GM21381 (cell line): ENCODE results near the gene MRPL40.

Experiments
- ATAC-seq: cut with Tn5 transposase; IDR thresholded peaks from one replicate; pipeline ENCODE4 v1.9.1; 2021; ENCODE audit warnings: mild to moderate bottlenecking, moderate library complexity; ENCODE audit not compliant: unreplicated experiment

MRPL40 gene

GRCh38 chr22:19432133-19432851, at the start of gene MRPL40:
TSS of gene MRPL40 (plus strand) at chr22:19432545. CDS start at chr22:19432555, 10 bp downstream.
- ATAC-seq = peak; percentile 75

DNA sequence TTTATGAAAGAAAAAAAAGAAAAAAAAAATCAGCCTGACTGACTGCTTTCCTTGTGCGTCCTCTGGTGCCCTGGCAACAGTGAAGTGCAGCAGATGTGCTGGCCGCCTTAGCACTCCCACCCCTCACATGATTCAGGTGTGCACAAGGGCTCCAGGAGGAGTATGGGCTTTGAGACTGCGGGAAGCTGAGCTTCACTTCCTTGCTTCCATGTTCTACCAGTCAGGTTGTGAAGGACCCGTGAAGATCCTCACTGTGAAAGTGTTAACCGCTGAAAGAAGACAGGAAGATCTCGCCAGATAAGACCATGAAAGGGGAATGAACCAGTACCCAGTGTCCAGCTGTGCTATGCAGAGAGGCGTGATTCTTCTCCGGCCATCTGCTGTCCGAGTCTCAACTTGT, 49.1 kb upstream of the MRPL40 start:
- ATAC-seq = no peak

- ATAC-seq = no peak
These were observed 47.0 kb upstream of the MRPL40 start for GRCh38 chr22:19385221-19385906.

DNA sequence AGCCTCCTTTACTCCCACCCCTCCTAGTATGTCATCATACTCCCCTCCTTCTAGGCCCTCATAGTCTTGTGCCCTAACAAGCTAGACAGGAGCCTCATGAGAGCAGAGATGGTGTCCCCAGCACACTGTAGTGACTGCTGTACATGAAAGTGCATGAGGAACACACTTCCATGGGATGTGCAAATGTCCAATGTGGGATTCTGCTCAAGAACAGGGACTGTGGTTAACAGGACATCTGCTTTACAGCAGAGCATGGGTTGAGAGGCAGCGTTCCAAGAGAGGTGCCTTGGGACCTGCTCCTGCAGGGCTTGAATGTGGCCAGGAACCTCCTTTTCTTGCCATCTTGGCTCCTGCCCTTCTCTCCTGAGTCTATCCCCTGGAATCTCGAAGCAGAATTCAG, 46.1 kb upstream of the MRPL40 start:
- no peak for ATAC-seq

DNA sequence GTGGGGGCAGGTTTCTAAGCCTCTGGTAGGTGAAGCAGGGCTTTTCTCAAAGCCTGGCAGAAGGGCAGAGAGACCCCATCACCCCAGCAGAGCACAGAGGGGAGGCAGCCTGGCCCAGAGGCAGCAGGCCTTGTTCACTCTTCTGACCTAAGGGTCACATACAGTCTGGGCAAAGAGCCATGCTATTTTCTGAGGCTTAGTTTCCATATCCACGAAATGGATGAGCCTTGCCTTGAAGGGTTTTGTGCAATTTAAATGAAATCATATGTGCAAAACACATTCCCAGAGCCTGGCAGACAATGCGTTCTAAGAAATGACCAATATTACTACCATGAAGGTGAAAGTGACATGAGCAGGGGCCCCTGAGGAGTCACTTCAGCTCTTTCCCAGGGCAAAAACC, 45.3 kb upstream of the MRPL40 start:
- no peak for ATAC-seq

GRCh38 chr22:19387575-19387974, 44.8 kb upstream of the MRPL40 start:
- ATAC-seq = no peak

- no peak for ATAC-seq
These were observed 38.6 kb upstream of the MRPL40 start for GRCh38 chr22:19393704-19394103.

- ATAC-seq = no peak
These were observed 37.9 kb upstream of the MRPL40 start for GRCh38 chr22:19394274-19395050.

- no peak for ATAC-seq
These were observed 37.1 kb upstream of the MRPL40 start for GRCh38 chr22:19395276-19395675.

GRCh38 chr22:19396561-19396933, 35.8 kb upstream of the MRPL40 start:
- no peak for ATAC-seq

DNA sequence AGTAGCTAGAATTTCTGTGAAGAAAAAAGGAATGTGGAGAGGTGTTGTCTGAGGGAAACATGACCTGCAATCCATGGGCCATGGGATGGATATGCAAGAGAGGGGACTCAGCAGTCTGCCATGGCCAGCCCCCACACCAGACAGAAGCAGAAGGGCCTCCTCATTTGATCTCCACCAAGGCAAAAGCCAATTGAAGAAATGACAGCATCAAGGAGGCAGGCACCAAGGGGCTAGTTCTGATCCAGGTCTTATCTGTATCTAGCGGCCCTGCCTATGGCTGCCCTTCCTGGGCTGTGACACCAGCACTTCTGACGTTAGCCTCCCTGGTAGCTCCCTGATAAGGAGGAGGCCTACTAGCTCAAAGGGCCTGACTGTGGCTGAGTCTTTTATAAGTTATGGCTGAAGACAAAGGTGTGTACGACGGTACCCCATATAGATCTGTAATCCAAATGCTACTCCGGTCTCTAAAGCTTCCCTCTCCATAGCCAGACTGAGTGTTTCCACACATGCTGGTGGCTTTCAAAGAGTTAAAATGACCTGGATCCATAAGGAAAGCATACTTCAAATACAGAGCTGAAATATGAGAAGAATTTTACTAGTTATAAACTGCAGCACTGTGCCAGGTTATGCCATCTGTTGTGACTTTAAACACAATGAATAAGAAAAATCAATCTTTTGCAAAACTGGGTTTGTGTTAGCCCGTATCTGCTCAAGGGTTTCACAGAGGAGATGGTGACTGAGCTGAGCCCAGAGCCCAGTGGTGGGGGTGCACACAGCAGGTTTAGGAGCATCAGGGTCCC, 35.2 kb upstream of the MRPL40 start:
- no peak for ATAC-seq

DNA sequence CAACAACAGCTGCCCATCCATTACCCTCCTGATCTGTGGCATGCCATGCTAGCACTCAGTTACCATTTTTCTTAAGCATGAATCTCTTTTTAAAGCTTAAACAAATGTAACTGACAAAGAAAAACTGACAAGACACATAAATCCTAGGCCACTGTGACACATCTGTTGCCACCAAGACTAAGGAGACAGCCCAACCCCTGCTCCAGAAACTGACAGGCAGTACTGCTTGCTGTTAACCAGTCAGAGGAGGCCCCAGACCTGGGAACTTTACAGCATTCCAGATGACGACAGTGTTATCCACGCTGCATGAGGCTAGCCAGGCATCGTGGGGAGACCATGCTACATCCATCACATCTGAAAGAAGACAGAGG, 34.6 kb upstream of the MRPL40 start:
- no peak for ATAC-seq

DNA sequence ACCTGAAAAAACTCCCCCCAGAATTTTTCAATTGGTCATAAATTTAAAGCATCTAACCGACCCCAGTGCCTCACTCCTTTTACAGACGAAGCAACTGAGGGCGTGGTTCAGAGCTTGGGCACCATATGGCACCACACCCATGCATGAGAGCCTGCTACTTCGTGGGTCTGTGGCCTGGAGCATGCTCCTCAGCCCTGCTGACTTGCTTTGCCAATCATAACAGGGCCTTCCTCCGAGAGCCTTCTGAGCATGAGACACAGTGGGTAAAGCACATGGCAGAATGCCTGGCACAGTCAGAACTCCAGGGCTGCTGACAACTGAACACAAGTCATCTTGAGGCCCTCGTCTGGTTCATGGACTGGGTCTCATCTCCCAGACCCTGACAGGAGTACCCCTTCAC, 34.1 kb upstream of the MRPL40 start:
- ATAC-seq = no peak

- no peak for ATAC-seq
These were observed 33.7 kb upstream of the MRPL40 start for GRCh38 chr22:19398652-19399051.

DNA sequence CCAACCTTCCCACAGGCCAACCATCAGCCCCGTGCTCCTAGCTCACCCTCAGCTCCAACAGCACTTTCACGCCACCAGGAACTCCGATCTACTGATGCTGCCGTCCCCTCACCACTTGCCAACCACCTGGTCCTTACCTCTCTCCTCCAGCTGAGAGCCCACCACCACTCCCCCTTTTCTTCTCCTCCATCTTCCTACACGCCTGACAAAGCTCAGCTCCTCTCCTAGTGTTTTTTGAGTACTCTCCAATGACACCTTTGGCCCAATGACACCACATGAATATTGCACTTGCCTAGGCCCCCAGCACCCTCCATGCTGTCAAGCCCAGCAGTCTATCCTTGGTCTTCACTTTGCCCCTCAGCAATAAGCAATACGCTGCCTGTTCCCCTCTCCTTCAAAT, 31.5 kb upstream of the MRPL40 start:
- no peak for ATAC-seq

- ATAC-seq = no peak
These were observed 30.9 kb upstream of the MRPL40 start for GRCh38 chr22:19401483-19401882.

DNA sequence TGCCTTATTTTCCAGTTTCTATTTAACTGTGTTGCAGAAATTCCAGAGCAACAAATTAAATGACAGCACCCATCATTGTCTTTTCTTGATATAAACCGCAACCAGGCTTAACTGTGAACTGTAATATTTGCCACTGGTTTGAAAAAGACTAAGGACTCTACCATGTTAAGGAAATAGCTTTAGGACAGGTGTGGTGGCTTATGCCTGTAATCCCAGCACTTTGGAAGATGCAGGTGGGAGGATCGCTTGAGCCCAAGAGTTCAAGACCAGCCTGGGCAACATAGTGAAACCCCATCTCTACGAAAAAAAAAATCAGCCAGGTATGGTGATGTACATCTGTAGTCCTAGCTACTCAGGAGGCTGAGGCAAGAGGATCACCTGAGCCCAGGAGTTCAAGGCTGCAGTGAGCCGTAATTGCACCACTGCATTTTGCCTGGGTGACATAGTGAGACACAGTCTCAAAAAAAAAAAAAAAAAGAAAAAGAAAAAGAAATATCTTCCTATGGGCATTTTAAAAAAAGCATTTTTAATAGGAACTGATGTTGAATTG, 29.6 kb upstream of the MRPL40 start:
- no peak for ATAC-seq

GRCh38 chr22:19404676-19405075, 27.7 kb upstream of the MRPL40 start:
- ATAC-seq = no peak

- no peak for ATAC-seq
These were observed 27.2 kb upstream of the MRPL40 start for GRCh38 chr22:19405133-19405532.

GRCh38 chr22:19405652-19406051, 26.7 kb upstream of the MRPL40 start:
- ATAC-seq = no peak

DNA sequence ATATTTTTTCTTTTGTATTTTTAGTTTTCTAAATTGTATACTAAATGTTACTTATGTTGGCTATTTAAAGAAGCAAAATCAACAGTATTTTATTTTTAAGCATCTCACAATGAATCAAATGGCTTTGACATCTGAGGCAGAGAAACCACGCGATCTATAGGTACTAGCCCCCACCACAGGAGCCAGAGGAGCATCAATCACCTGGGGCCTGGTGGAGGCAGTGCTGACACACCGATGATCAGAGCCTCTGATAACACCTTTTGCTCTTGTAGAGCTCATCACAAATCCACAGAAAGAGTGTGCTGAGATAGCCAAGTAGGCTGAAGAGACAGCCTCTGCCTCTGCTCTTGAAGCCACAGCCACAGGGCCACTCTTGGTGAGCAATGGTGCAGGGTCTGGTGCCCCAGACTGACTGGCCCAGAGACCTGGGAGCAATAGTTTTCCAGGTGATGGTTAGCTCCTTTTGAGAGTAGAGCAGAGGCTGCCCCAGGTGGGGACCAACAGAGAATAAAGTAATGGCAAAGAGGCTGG, 26.0 kb upstream of the MRPL40 start:
- no peak for ATAC-seq
